ENCODE results near the gene EML2. TPM values are rescaled to one million over a fixed set of nuclear protein-coding genes. Genes with fewer than 3 reads are reported as not detected.
A peak's percentile ranks its signal among the peaks of the same experiment; 100 is the strongest.

Gene EML2
- total RNA-seq, 8 experiments from 2014 or later = 11.7 to 49.2 (median 24.6) TPM

DNA sequence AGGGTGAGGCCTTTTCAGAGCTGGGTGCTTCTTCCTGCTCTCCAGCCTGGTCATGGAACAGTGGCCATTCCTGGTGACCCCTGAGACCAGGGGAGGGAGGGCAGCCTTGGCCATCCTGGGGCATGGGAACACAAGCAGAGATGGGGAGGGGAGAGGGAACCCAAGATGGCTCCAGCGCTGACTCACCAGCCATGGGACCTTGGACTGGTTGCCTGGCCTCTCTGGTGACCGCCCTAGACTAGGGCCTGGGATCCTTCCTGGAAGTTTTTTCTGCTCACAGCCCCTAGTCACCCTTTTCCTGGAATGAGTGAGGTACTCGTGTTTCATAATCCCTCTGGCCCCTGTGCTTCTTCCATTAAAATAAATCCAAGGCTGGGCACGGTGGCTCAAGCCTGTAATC lies 51.3 kb downstream of the EML2 start:
- in situ Hi-C loops (cut with MboI; ENCODE audit: low pct_unique_long_range_greater_than_20kb in 2 of 9, low sequenced_read_pairs in 9 of 9, unreplicated experiment in 9 of 9) = no loop called here
- Histone ChIP-seq H3K4me3 (no peak overlapping the region), H3K4me1 (replicated peaks in 1 of 2) (peaks cover 7 to 11% of the 10 kb centered on the region in 2 donors), H3K27ac (no peak overlapping the region)
- WGBS, 10 experiments = 67 to 100% (median 80%) methylated on average over 1 to 2 of the region's 4 CpGs; no CpG with 5 or more reads in 6 of the 10 experiments
- no peak for ATAC-seq (replicated peaks in 6 of 8)

DNA sequence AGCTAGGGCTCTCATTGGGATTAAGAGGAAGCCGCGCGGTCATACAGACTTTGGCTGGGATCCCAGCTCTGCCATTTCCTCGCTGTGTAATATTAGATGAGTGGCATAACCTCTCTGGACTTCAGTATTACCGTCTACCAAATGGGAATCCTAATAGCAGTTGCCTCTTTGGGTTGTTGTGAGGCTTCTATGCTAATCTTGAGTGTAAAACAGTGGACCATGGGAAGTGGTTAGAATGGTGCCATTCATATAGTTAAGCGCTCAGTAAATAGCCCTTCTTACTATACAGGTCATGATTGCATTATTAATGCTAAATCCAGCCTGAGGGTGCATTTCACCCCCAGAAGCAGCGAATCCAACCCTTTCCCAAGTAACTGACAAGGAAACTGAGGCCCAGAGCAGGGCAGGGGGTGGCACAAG lies 54.0 kb downstream of the EML2 start:
- in situ Hi-C loops (cut with MboI; ENCODE audit: low pct_unique_long_range_greater_than_20kb in 2 of 9, low sequenced_read_pairs in 9 of 9, unreplicated experiment in 9 of 9) = no loop called here
- peak in 2 of 8 experiments; percentile 0 for ATAC-seq (replicated peaks in 6 of 8)
- WGBS, 10 experiments = 4 to 100% (median 34%) methylated on average over 1 to 7 of the region's 7 CpGs; no CpG with 5 or more reads in 1 of the 10 experiments
- Histone ChIP-seq H3K4me3 (peak overlapping the region; percentile 80 to 98 (median 82)), H3K4me1 (replicated peaks in 1 of 2) (peaks cover 7 to 11% of the 10 kb centered on the region in 2 donors), H3K27ac (peak overlapping the region; percentile 83 to 97)

- H3K27ac ChIP-seq = peak within 1 kb of the TSS; percentile 97
- 0 to 3% (median 0%) methylated on average over 4 to 23 of the region's 63 CpGs; no CpG with 5 or more reads in 4 of the 10 experiments for WGBS, 10 experiments
- in situ Hi-C loops (cut with MboI; ENCODE audit: low pct_unique_long_range_greater_than_20kb in 2 of 9, low sequenced_read_pairs in 9 of 9, unreplicated experiment in 9 of 9) = no loop called here
- peaks cover 7 to 11% of the 10 kb centered on the region in 2 donors for H3K4me1 ChIP-seq (replicated peaks in 1 of 2)
- peak within 1 kb of the TSS; percentile 80 to 98 (median 82) for H3K4me3 ChIP-seq
- peak; percentile 86 to 94 (median 93) for ATAC-seq (replicated peaks in 6 of 8)
Observed at GRCh38 chr19:45584332-45585157, 54.7 kb downstream of the EML2 start, which contains the start of gene OPA3. Gene OPA3 (minus strand): TSS chr19:45584802. CDS start chr19:45584764, 38 bp downstream.

GRCh38 chr19:45581576-45581975 lies 57.6 kb downstream of the EML2 start:
- in situ Hi-C loops (cut with MboI; ENCODE audit: low pct_unique_long_range_greater_than_20kb in 2 of 9, low sequenced_read_pairs in 9 of 9, unreplicated experiment in 9 of 9) = no loop called here
- Histone ChIP-seq H3K4me3 (no peak overlapping the region), H3K4me1 (replicated peaks in 1 of 2) (peaks cover 7 to 20% of the 10 kb centered on the region in 2 donors), H3K27ac (no peak overlapping the region)
- 89 to 100% (median 97%) methylated on average over 1 to 5 of the region's 7 CpGs; no CpG with 5 or more reads in 4 of the 10 experiments for WGBS, 10 experiments
- no peak for ATAC-seq (replicated peaks in 6 of 8)

DNA sequence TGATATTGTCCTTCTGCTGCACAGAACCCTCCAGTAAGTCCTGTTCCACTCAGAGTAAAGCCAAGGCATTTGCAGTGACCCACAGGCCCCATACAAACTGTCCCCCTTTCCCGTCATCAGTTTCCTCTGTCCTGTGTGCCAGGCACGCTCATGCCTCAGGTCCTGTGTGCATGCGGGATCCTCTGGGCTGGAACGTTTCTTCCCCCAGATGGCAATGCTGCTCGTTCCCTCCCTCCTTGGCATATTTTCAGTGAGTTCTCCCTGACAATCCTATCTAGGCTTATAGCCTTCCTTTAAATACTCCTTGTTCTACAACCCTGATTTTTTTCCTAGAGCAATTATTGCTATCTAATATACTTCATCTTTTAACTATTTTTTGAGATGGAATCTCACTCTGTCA lies 60.3 kb downstream of the EML2 start:
- peak in 1 of 8 experiments; percentile 18 for ATAC-seq (replicated peaks in 6 of 8)
- Histone ChIP-seq H3K4me1 (replicated peaks in 1 of 2) (peaks cover 0 to 13% of the 10 kb centered on the region in 2 donors), H3K27ac (no peak overlapping the region), H3K4me3 (no peak overlapping the region)
- 31 to 92% (median 84%) methylated on average over 3 to 5 of the region's 5 CpGs; no CpG with 5 or more reads in 2 of the 10 experiments for WGBS, 10 experiments
- in situ Hi-C loops (cut with MboI; ENCODE audit: low pct_unique_long_range_greater_than_20kb in 2 of 9, low sequenced_read_pairs in 9 of 9, unreplicated experiment in 9 of 9) = no loop called here

- H3K4me1 ChIP-seq (replicated peaks in 1 of 2) = peaks cover 0 to 9% of the 10 kb centered on the region in 2 donors
- H3K27ac ChIP-seq = peak overlapping the region in 1 of 2 donors; percentile 25
- peak in 7 of 8 experiments; percentile 74 to 92 (median 82) for ATAC-seq (replicated peaks in 6 of 8)
- in situ Hi-C loops (cut with MboI; ENCODE audit: low pct_unique_long_range_greater_than_20kb in 2 of 9, low sequenced_read_pairs in 9 of 9, unreplicated experiment in 9 of 9) = no loop called here
- WGBS, 10 experiments = 7 to 74% (median 34%) methylated on average over 2 to 11 of the region's 11 CpGs; no CpG with 5 or more reads in 1 of the 10 experiments
- H3K4me3 ChIP-seq = no peak overlapping the region
Observed at GRCh38 chr19:45577111-45577905, 61.9 kb downstream of the EML2 start.

DNA sequence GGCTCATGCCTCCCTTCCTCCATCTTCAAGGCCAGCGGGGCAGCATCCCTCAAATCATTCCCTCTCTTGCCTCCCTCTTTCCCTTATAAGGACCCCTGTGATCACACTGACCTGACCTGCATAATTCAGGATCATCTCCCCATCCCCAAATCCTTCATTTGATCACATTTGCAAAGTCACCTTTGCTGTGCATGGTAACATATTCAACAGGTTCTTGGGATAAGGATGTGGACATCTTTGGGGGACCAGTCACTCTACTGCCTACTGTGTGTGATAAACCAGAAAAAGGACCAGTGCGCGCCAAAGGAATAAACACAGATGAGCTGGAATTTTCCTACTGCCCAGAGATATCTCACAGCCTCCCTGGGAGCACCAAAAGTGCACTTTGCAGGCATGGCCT lies 62.5 kb downstream of the EML2 start:
- in situ Hi-C loops (cut with MboI; ENCODE audit: low pct_unique_long_range_greater_than_20kb in 2 of 9, low sequenced_read_pairs in 9 of 9, unreplicated experiment in 9 of 9) = no loop called here
- ATAC-seq (replicated peaks in 6 of 8) = no peak
- Histone ChIP-seq H3K4me3 (no peak overlapping the region), H3K4me1 (replicated peaks in 1 of 2) (peaks cover 0 to 9% of the 10 kb centered on the region in 2 donors), H3K27ac (no peak overlapping the region)
- WGBS, 10 experiments = 0 to 100% (median 55%) methylated on average over 1 to 3 of the region's 3 CpGs; no CpG with 5 or more reads in 4 of the 10 experiments

DNA sequence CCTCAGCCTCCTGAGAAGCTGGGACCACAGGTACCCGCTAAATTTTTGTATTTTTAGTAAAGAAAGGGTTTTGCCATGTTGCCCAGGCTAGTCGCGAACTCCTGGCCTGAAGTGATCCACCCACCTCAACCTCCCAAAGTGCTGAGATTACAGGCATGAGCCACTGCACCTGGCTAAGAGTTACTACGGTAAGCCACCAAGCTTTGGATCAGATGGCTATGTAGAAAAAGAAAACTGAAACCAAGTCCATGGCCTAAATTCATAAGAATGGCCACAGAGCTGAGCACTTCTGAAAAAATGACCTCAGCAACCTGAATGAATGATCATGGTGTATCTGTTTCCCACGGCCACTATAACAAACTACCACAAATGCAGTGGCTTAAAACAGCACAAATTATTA lies 64.0 kb downstream of the EML2 start:
- WGBS, 10 experiments = 60 to 100% (median 96%) methylated on average over 1 to 4 of the region's 5 CpGs; no CpG with 5 or more reads in 5 of the 10 experiments
- H3K27ac ChIP-seq = no peak overlapping the region
- H3K4me1 ChIP-seq (replicated peaks in 1 of 2) = peaks cover 0 to 9% of the 10 kb centered on the region in 2 donors
- no peak overlapping the region for H3K4me3 ChIP-seq
- in situ Hi-C loops (cut with MboI; ENCODE audit: low pct_unique_long_range_greater_than_20kb in 2 of 9, low sequenced_read_pairs in 9 of 9, unreplicated experiment in 9 of 9) = no loop called here
- ATAC-seq (replicated peaks in 6 of 8) = no peak

GRCh38 chr19:45574526-45574925 lies 64.7 kb downstream of the EML2 start:
- in situ Hi-C loops (cut with MboI; ENCODE audit: low pct_unique_long_range_greater_than_20kb in 2 of 9, low sequenced_read_pairs in 9 of 9, unreplicated experiment in 9 of 9) = no loop called here
- ATAC-seq (replicated peaks in 6 of 8) = no peak
- WGBS, 10 experiments = 80 to 100% (median 80%) methylated on average over 1 to 3 of the region's 4 CpGs; no CpG with 5 or more reads in 7 of the 10 experiments
- Histone ChIP-seq H3K4me1 (replicated peaks in 1 of 2) (peaks cover 0 to 9% of the 10 kb centered on the region in 2 donors), H3K27ac (no peak overlapping the region), H3K4me3 (no peak overlapping the region)

DNA sequence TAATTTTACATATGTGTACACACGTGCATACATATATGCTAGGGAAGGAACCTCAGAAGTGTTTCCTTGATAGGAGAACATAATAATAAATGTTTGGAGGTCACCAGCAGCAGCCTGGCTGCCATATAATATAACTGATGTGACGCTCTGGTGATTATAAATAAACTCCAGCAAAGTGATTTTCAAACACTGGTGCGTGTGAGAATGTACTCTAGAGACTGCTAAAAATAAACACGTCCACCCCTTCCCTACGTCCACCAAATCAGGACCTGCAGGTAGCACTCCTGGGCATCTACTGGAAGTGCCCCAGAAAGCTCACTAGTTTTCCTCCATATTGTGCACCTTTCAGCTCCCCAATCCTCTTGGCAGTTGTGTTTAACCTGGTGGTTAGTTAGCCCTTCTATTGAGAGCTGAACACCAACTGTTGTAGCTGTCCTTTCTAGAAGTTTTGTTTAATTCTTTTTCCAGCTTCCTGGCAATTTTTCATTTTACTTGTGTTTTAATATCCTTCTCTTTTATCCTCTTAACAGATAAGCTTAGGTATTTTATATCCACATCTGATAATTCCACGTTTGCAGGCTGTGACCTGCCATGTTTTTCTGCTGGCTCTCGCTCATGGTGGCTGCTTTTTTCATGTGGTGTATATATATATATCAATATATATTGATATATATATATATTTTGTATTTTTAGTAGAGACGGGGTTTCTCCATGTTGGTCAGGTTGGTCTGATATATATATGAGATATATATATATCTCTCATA lies 67.6 kb downstream of the EML2 start:
- WGBS, 10 experiments = 78 to 100% (median 88%) methylated on average over 2 to 8 of the region's 8 CpGs; no CpG with 5 or more reads in 1 of the 10 experiments
- Histone ChIP-seq H3K4me3 (no peak overlapping the region), H3K4me1 (replicated peaks in 1 of 2) (no peaks in the 10 kb centered on the region), H3K27ac (no peak overlapping the region)
- in situ Hi-C loops (cut with MboI; ENCODE audit: low pct_unique_long_range_greater_than_20kb in 2 of 9, low sequenced_read_pairs in 9 of 9, unreplicated experiment in 9 of 9) = no loop called here
- no peak for ATAC-seq (replicated peaks in 6 of 8)

DNA sequence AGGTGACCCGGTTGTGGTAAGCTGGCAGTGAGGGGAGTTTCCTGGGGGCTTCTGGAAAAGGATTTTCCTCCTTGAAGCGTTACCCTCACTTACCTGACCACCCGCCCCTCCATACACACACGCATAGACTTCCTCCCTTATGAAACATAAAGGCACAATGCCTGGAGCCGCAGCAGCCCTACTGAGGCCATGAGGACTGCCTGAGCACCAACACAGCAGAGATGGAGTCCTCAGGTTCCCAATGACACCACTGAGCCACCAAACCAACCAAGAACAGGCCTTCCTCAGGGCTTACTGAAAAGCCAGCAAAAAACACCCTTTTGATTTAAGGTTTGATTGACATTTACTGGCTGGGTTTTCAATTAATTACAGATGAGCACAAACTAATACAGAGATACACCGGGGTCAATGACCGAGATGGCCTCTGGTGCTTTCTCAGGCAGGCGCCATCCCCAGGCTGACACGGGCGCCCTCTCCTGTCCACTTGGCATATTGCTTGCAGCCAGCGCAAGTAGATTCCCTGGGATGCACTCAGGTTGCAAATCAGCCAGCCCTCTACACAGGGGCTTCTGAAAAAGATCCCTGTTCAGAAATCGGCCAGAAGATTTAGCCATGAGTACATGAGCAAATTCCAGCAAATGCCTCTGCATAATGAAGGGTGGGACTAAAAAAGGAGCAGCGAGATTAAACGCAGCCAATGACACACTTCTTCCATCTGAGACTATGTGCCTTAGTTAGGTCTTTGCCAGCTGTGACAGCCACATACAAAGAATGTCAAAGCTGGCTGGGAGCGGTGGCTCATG lies 69.4 kb downstream of the EML2 start:
- Histone ChIP-seq H3K4me1 (replicated peaks in 1 of 2) (no peaks in the 10 kb centered on the region), H3K4me3 (no peak overlapping the region), H3K27ac (no peak overlapping the region)
- ATAC-seq (replicated peaks in 6 of 8) = peak in 3 of 8 experiments; percentile 72 to 91 (median 73)
- in situ Hi-C loops (cut with MboI; ENCODE audit: low pct_unique_long_range_greater_than_20kb in 2 of 9, low sequenced_read_pairs in 9 of 9, unreplicated experiment in 9 of 9) = no loop called here
- WGBS, 10 experiments = 7 to 100% (median 62%) methylated on average over 1 to 11 of the region's 15 CpGs

GRCh38 chr19:45568732-45569131 lies 70.5 kb downstream of the EML2 start:
- H3K27ac ChIP-seq = no peak overlapping the region
- peak in 3 of 8 experiments; percentile 48 to 94 (median 93) for ATAC-seq (replicated peaks in 6 of 8)
- in situ Hi-C loops (cut with MboI; ENCODE audit: low pct_unique_long_range_greater_than_20kb in 2 of 9, low sequenced_read_pairs in 9 of 9, unreplicated experiment in 9 of 9) = no loop called here
- no peaks in the 10 kb centered on the region for H3K4me1 ChIP-seq (replicated peaks in 1 of 2)
- WGBS, 10 experiments = 37 to 94% (median 85%) methylated on average over 2 to 3 of the region's 3 CpGs; no CpG with 5 or more reads in 6 of the 10 experiments
- H3K4me3 ChIP-seq = no peak overlapping the region

Measured in motor neuron (in vitro differentiated cells).